PC-9 (cell line): ENCODE results near the gene DLD. TPM values are rescaled to one million over a fixed set of nuclear protein-coding genes. Genes with fewer than 3 reads are reported as not detected.
"Not testable (repeated sequence)": the region's sequence is repeated elsewhere in the genome, so short reads cannot be mapped to it uniquely, and the experiment has no call there.

ENCODE experiments used
- BruUV-seq: library from RNA; stranded (reverse); fragments of 400-500 nt; replicated peaks from 2 replicates; lab custom pipeline; 2021; lab: Mats Ljungman, UMichigan
- CTCF ChIA-PET: fragments of 300-600 bp; sonication (Branson Sonifier 250); formaldehyde crosslinking; loops from one replicate; lab custom pipeline; 2022; ENCODE audit warnings: antibody characterized with exemption; lab: Charles Lee
- POLR2A ChIA-PET: fragments of 300-600 bp; sonication (Branson Sonifier 250); formaldehyde crosslinking; loops from one replicate; lab custom pipeline; 2022; ENCODE audit warnings: antibody characterized with exemption; ENCODE audit not compliant: unreplicated experiment; lab: Charles Lee
- DNase-seq, 2 experiments: peaks; one replicate each; pipeline versions ENCODE4 v3.0.0 to v3.0.0-alpha.2; 2015 to 2022; ENCODE audit warnings: mixed read lengths in 1 of 2
- H2AFZ ChIP-seq: fragments of 200-600 bp; sonication (generic); 2 replicates; pipeline ENCODE4 v1.8.1; 2017; ENCODE audit warnings: antibody characterized with exemption
- H3F3A ChIP-seq: fragments of 200-600 bp; sonication (generic); 2 replicates; pipeline ENCODE4 v1.8.1; 2017; ENCODE audit warnings: antibody characterized with exemption, mild to moderate bottlenecking, low read depth; ENCODE audit not compliant: insufficient read depth
- H3K27ac ChIP-seq: fragments of 200-600 bp; sonication (generic); 2 replicates; pipeline ENCODE4 v1.6.1; 2016; ENCODE audit warnings: mixed run types
- H3K27me3 ChIP-seq: fragments of 200-600 bp; sonication (generic); 2 replicates; pipeline ENCODE4 v1.6.1; 2016; ENCODE audit warnings: low read depth, mixed run types; ENCODE audit not compliant: insufficient read depth
- H3K36me3 ChIP-seq: fragments of 200-600 bp; sonication (generic); 2 replicates; pipeline ENCODE4 v1.6.1; 2016; ENCODE audit warnings: low read depth, mixed run types
- H3K4me1 ChIP-seq: fragments of 200-600 bp; sonication (generic); replicated peaks from 2 replicates; pipeline ENCODE4 v1.6.1; 2016; ENCODE audit warnings: mixed run types; ENCODE audit not compliant: insufficient read depth
- H3K4me2 ChIP-seq: fragments of 200-600 bp; sonication (generic); 2 replicates; pipeline ENCODE4 v1.6.1; 2017; ENCODE audit warnings: mixed run types
- H3K4me3 ChIP-seq: fragments of 200-600 bp; sonication (generic); 2 replicates; pipeline ENCODE4 v1.6.1; 2016; ENCODE audit warnings: mixed run types
- H3K79me2 ChIP-seq: fragments of 200-600 bp; sonication (generic); 2 replicates; pipeline ENCODE4 v1.6.1; 2017; ENCODE audit warnings: low read depth, mixed run types
- H3K9me2 ChIP-seq: fragments of 200-600 bp; sonication (generic); 2 replicates; pipeline ENCODE4 v1.8.1; 2017; ENCODE audit warnings: mild to moderate bottlenecking; ENCODE audit not compliant: insufficient read depth
- H3K9me3 ChIP-seq: fragments of 200-600 bp; sonication (generic); 2 replicates; pipeline ENCODE4 v1.8.1; 2016; ENCODE audit warnings: low read depth; ENCODE audit not compliant: insufficient read depth
- H4K20me1 ChIP-seq: fragments of 200-600 bp; sonication (generic); 2 replicates; pipeline ENCODE4 v1.8.1; 2017; ENCODE audit not compliant: insufficient read depth
- EZH2 ChIP-seq: fragments of 200-600 bp; sonication (generic); IDR thresholded peaks from 2 replicates; pipeline ENCODE4 v1.8.0; 2017; ENCODE audit warnings: antibody characterized with exemption, low read depth
- intact Hi-C: fragments of 100-400 bp; cut with micrococcal nuclease; formaldehyde crosslinking; loops from one replicate; pipeline ENCODE4 v1.10.0; 2022; ENCODE audit not compliant: unreplicated experiment
- total RNA-seq: library from RNA; stranded (reverse); gene quantifications from 2 replicates; pipeline ENCODE4 v1.2.3, GENCODE V29; 2021
- TF ChIP-seq, protein P1 (sequence below): fragments of 200-600 bp; sonication (generic); conservative IDR thresholded peaks from 2 replicates; pipeline ENCODE4 v1.6.1; 2017; ENCODE audit warnings: mixed run types, antibody characterized with exemption, mild to moderate bottlenecking, moderate library complexity

DLD gene
- total RNA-seq, 1 experiment from 2014 or later, result 157 TPM

DNA sequence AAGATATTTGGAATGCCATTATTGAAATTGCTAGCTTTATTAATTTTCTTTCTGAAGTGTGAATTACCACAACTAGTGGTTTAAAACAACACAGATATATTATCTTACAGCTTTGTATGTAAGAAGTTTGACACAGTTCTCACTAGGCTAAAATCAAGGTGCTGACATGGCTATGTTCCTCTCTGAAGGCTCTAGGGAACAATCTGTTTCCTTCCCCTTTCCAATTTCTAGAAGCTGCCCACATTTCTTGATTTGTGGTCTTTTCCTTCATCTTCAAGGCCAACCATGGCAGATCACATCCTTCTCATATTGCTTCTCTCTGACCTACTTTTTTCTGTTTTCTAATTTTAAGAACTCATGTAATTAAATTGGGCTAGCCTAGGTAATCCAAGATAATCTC lies 44.7 kb upstream of the DLD start:
- Histone ChIP-seq H3K4me3 (no peak overlapping the region), H4K20me1 (no peaks in the 10 kb centered on the region), H3K27me3 (no peaks in the 10 kb centered on the region), H3K4me2 (no peak overlapping the region), H3K79me2 (no peaks in the 10 kb centered on the region), H3K9me2 (no peaks in the 10 kb centered on the region), H3K27ac (no peak overlapping the region), H3K4me1 (no peaks in the 10 kb centered on the region), H3K9me3 (no peaks in the 10 kb centered on the region), H3K36me3 (no peaks in the 10 kb centered on the region), H2AFZ (no peak overlapping the region), H3F3A (no peaks in the 10 kb centered on the region)
- no peak for TF ChIP-seq EZH2
- TF ChIP-seq, protein P1, sequence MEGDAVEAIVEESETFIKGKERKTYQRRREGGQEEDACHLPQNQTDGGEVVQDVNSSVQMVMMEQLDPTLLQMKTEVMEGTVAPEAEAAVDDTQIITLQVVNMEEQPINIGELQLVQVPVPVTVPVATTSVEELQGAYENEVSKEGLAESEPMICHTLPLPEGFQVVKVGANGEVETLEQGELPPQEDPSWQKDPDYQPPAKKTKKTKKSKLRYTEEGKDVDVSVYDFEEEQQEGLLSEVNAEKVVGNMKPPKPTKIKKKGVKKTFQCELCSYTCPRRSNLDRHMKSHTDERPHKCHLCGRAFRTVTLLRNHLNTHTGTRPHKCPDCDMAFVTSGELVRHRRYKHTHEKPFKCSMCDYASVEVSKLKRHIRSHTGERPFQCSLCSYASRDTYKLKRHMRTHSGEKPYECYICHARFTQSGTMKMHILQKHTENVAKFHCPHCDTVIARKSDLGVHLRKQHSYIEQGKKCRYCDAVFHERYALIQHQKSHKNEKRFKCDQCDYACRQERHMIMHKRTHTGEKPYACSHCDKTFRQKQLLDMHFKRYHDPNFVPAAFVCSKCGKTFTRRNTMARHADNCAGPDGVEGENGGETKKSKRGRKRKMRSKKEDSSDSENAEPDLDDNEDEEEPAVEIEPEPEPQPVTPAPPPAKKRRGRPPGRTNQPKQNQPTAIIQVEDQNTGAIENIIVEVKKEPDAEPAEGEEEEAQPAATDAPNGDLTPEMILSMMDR, result no peak
- BruUV-seq, result no TSS peak
- no peak for DNase-seq
- intact Hi-C loops, result no loop called here
- POLR2A ChIA-PET, result interaction anchor here (0.6 kb wide), 1 partner anchor 103 kb away, joined by 4 read pairs; no protein-coding TSS in a partner anchor
- CTCF ChIA-PET, result no interaction called here

DNA sequence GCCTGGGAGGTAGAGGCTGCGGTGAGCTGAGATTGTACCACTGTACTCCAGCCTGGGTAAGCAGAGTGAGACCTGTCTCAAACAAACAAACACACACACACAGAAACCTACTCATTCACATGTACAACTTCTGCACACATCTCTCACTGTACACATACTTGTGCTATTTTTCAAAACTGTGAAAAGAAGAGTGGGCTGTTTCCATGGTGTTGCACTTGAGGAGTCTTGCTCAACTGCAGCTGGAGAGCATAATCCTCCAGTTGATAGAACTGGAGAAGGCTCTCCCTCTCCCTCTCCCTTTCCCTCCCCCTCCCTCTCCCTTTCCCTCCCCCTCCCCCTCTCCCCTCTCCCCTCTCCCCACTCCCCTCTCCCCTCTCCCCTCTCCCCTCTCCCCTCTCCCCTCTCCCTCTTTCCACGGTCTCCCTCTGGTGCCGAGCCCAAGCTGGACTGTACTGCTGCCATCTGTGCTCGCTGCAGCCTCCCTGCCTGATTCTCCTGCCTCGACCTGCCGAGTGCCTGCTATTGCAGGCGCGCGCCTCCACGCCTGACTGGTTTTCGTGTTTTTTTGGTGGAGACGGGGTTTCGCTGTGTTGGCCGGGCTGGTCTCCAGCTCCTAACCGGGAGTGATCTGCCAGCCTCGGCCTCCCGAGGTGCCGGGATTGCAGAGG lies 43.7 kb upstream of the DLD start:
- no TSS peak for BruUV-seq
- ChIA-PET CTCF (no interaction called here), POLR2A (no interaction called here)
- H3K27me3 ChIP-seq, result no peaks in the 10 kb centered on the region
- no peaks in the 10 kb centered on the region for H3K4me1 ChIP-seq
- no peaks in the 10 kb centered on the region for H3K9me3 ChIP-seq
- no peaks in the 10 kb centered on the region for H3K36me3 ChIP-seq
- H4K20me1 ChIP-seq, result no peaks in the 10 kb centered on the region
- no peak overlapping the region for H3K4me2 ChIP-seq
- DNase-seq, result no peak
- no peak overlapping the region for H2AFZ ChIP-seq
- H3K4me3 ChIP-seq, result no peak overlapping the region
- intact Hi-C loops, result no loop called here
- H3K9me2 ChIP-seq, result no peaks in the 10 kb centered on the region; the same call in 1 of the 2 replicates
- H3K79me2 ChIP-seq, result no peaks in the 10 kb centered on the region
- TF ChIP-seq EZH2, result no peak
- TF ChIP-seq, protein P1, result no peak
- H3F3A ChIP-seq, result no peaks in the 10 kb centered on the region
- H3K27ac ChIP-seq, result no peak overlapping the region

DNA sequence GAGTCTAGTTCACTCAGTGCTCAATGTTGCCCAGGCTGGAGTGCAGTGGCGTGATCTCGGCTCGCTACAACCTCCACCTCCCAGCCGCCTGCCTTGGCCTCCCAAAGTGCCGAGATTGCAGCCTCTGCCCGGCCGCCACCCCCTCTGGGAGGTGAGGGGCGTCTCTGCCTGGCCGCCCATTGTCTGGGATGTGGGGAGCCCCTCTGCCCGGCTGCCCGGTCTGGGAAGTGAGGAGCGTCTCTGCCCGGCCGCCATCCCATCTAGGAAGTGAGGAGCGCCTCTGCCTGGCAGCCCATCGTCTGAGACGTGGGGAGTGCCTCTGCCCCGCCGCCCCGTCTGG lies 43.2 kb upstream of the DLD start:
- DNase-seq, H3K4me1 ChIP-seq, H3K4me3 ChIP-seq, H3K27ac ChIP-seq, BruUV-seq, H3F3A ChIP-seq, POLR2A ChIA-PET, H3K4me2 ChIP-seq, H4K20me1 ChIP-seq, CTCF ChIA-PET, H3K79me2 ChIP-seq, intact Hi-C loops, H3K27me3 ChIP-seq, H3K36me3 ChIP-seq, H3K9me2 ChIP-seq, H2AFZ ChIP-seq, H3K9me3 ChIP-seq: not testable (repeated sequence)

DNA sequence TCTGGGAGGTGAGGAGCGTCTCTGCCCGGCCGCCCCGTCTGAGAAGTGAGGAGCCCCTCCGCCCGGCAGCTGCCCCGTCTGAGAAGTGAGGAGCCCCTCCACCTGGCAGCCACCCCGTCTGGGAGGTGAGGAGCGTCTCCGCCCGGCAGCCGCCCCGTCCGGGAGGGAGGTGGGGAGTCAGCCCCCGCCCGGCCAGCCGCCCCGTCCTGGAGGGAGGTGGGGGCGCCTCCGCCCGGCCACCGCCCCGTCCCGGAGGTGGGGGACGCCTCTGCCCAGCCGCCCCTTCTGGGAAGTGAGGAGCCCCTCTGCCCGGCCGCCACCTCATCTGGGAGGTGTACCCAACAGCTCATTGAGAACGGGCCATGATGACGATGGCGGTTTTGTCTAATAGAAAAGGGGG lies 42.8 kb upstream of the DLD start:
- H3K4me3 ChIP-seq, POLR2A ChIA-PET, H2AFZ ChIP-seq, H3F3A ChIP-seq, CTCF ChIA-PET, H3K4me1 ChIP-seq, H3K79me2 ChIP-seq, H3K36me3 ChIP-seq, H3K27me3 ChIP-seq, BruUV-seq, H4K20me1 ChIP-seq, intact Hi-C loops, H3K4me2 ChIP-seq, H3K9me3 ChIP-seq, DNase-seq, H3K9me2 ChIP-seq, H3K27ac ChIP-seq: not testable (repeated sequence)
